Sigmoid colon (tissue), 4 donors: ENCODE measurements around the gene EPX.

Source experiments
- EP300 ChIP-seq, 4 donors: sonication (generic); formaldehyde crosslinking; IDR thresholded peaks; one replicate each; pipeline ENCODE4 v1.6.1; 2017; ENCODE audit warnings: antibody characterized with exemption in 4 of 4
- POLR2A ChIP-seq, 2 donors: fragments of 450-650 bp; IDR thresholded peaks; one replicate each; pipeline ENCODE4 v1.6.1; 2016; ENCODE audit warnings: antibody characterized with exemption in 2 of 2, mild to moderate bottlenecking in 2 of 2, moderate library complexity in 2 of 2
- POLR2AphosphoS5 ChIP-seq, 4 donors: sonication (generic); formaldehyde crosslinking; IDR thresholded peaks; one replicate each; pipeline ENCODE4 v1.6.1; 2017; ENCODE audit warnings: antibody characterized with exemption in 4 of 4
- TF ChIP-seq, protein P1 (sequence below), 4 experiments: fragments of 450-650 bp in 3 of 4; fragments of 200-600 bp in 1 of 4; IDR thresholded peaks; one replicate each; pipeline ENCODE4 v1.5.1; 2016 to 2019; ENCODE audit warnings: antibody characterized with exemption in 4 of 4, mild to moderate bottlenecking in 3 of 4, moderate library complexity in 2 of 4

DNA sequence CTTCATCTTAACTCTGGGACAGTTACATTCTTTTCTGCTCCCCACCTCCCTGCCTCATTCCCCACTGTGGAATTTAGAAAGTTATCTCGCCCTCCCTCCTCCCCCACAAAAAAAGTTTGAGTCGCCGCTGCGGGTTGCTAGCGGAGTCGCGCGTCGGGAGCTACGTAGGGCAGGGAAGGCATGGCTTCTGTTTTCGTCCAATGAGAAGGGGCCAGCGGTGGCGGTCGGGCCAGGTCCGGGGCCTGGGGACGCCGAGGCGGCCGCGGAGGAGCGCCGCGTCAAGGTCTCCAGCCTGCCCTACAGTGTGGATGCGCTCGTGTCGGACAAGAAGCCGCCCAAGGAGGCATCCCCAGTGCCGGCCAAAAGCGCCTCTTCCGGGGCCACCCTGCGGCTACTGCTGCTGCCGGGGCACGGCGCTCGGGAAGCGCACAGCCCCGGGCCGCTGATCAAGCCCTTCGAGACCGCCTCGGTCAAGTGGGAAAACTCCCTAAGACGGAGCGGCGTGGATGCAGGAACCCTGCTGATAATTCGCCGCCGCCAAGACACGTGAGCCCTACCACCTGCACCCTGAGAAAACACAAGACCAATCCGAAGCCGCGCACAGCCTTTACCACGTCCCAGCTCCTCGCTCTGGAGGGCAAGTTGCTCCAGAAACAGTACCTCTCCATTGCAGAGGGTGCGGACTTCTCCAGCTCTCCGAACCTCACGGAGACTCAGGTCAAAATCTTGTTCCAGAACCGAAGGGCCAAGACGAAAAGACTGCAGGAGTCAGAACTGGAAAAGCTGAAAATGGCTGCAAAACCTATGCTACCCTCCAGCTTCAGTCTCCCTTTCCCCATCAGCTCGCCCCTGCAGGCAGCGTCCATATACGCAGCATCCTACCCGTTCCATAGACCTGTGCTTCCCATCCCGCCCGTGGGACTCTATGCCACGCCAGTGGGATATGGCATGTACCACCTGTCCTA, 35.4 kb upstream of the EPX start:
- TF ChIP-seq POLR2AphosphoS5 (IDR thresholded peaks at IDR 0.05) = no peak
- TF ChIP-seq, protein P1, sequence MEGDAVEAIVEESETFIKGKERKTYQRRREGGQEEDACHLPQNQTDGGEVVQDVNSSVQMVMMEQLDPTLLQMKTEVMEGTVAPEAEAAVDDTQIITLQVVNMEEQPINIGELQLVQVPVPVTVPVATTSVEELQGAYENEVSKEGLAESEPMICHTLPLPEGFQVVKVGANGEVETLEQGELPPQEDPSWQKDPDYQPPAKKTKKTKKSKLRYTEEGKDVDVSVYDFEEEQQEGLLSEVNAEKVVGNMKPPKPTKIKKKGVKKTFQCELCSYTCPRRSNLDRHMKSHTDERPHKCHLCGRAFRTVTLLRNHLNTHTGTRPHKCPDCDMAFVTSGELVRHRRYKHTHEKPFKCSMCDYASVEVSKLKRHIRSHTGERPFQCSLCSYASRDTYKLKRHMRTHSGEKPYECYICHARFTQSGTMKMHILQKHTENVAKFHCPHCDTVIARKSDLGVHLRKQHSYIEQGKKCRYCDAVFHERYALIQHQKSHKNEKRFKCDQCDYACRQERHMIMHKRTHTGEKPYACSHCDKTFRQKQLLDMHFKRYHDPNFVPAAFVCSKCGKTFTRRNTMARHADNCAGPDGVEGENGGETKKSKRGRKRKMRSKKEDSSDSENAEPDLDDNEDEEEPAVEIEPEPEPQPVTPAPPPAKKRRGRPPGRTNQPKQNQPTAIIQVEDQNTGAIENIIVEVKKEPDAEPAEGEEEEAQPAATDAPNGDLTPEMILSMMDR (IDR thresholded peaks at IDR 0.05) = no peak
- TF ChIP-seq POLR2A (IDR thresholded peaks at IDR 0.05) = no peak
- no peak for TF ChIP-seq EP300 (IDR thresholded peaks at IDR 0.05)
